Smooth muscle cell (in vitro differentiated cells): ENCODE results near the gene MICU1. TPM values are rescaled to one million over a fixed set of nuclear protein-coding genes. Genes with fewer than 3 reads are reported as not detected.

Experiments
- DNase-seq: peaks from one replicate; lab custom pipeline; 2025; ENCODE audit not compliant: unreplicated experiment; lab: John Stamatoyannopoulos, UW
- H2AFZ ChIP-seq: fragments of 200-600 bp; sonication (generic); 2 replicates; pipeline ENCODE4 v1.6.0; 2016; ENCODE audit warnings: antibody characterized with exemption, low read depth, mild to moderate bottlenecking
- H3F3A ChIP-seq: fragments of 200-600 bp; sonication (generic); 2 replicates; pipeline ENCODE4 v1.6.0; 2017; ENCODE audit warnings: antibody characterized with exemption, low read depth
- H3K27ac ChIP-seq: fragments of 200-600 bp; sonication (generic); 2 replicates; pipeline ENCODE4 v1.5.1; 2016; ENCODE audit warnings: low read depth, mild to moderate bottlenecking
- H3K27me3 ChIP-seq: fragments of 200-600 bp; sonication (generic); 2 replicates; pipeline ENCODE4 v1.6.1; 2016; ENCODE audit warnings: low read depth, mild to moderate bottlenecking
- H3K36me3 ChIP-seq: fragments of 200-600 bp; sonication (generic); 2 replicates; pipeline ENCODE4 v1.5.1; 2016; ENCODE audit warnings: low read depth
- H3K4me1 ChIP-seq: fragments of 200-600 bp; sonication (generic); 2 replicates; pipeline ENCODE4 v1.5.1; 2016; ENCODE audit warnings: low read depth
- H3K4me2 ChIP-seq: fragments of 200-600 bp; sonication (generic); 2 replicates; pipeline ENCODE4 v1.6.0; 2016; ENCODE audit warnings: mild to moderate bottlenecking
- H3K4me3 ChIP-seq: fragments of 200-600 bp; sonication (generic); 2 replicates; pipeline ENCODE4 v1.5.1; 2016; ENCODE audit warnings: mild to moderate bottlenecking
- H3K79me2 ChIP-seq: fragments of 200-600 bp; sonication (generic); 2 replicates; pipeline ENCODE4 v1.6.0; 2016; ENCODE audit warnings: low read depth, mild to moderate bottlenecking
- H3K9ac ChIP-seq: fragments of 200-600 bp; sonication (generic); 2 replicates; pipeline ENCODE4 v1.6.0; 2016; ENCODE audit warnings: low read depth
- H3K9me3 ChIP-seq: fragments of 200-600 bp; sonication (generic); replicated peaks from 2 replicates; pipeline ENCODE4 v1.5.1; 2016; ENCODE audit warnings: low read depth
- H4K20me1 ChIP-seq: fragments of 200-600 bp; sonication (generic); 2 replicates; pipeline ENCODE4 v1.6.0; 2016; ENCODE audit warnings: low read depth
- CTCF ChIP-seq: fragments of 200-600 bp; sonication (generic); IDR thresholded peaks from 2 replicates; pipeline ENCODE4 v1.5.1; 2017; ENCODE audit warnings: borderline replicate concordance, mild to moderate bottlenecking, antibody characterized with exemption; ENCODE audit not compliant: insufficient read depth, poor library complexity, severe bottlenecking
- WGBS: methylation state at CpG from one replicate; pipeline ENCODE4 v1.1.7; 2016; ENCODE audit warnings: low lambda C conversion rate; 5-methylcytosine and 5-hydroxymethylcytosine counted together
- polyA plus RNA-seq: library from polyadenylated mRNA; unstranded; fragments of >200 nt; fragmentation: Nextera tagmentation; extraction: Ambion mirVana; gene quantifications from 2 replicates; pipeline ENCODE4 v1.2.1, GENCODE V29; 2016
- total RNA-seq: library from RNA; depleted of rRNA; stranded (reverse); fragments of >200 nt; gene quantifications from 2 replicates; pipeline ENCODE4 v1.2.3, GENCODE V29; 2014

MICU1 gene
- total and polyA plus RNA-seq, 2 experiments from 2014 or later = 35.0 to 35.1 TPM

- no peak overlapping the region for H3K27ac ChIP-seq
- H3K4me2 ChIP-seq = no peak overlapping the region
- no peaks in the 10 kb centered on the region for H3F3A ChIP-seq
- H3K27me3 ChIP-seq = no peaks in the 10 kb centered on the region
- H3K9ac ChIP-seq = no peak overlapping the region
- no peaks in the 10 kb centered on the region for H3K4me1 ChIP-seq
- H3K79me2 ChIP-seq = no peaks in the 10 kb centered on the region
- no peak overlapping the region for H3K4me3 ChIP-seq
- H2AFZ ChIP-seq = no peak overlapping the region
- DNase-seq = no peak
- TF ChIP-seq CTCF = no peak
- WGBS = 90% methylated on average over 8 of the region's 8 CpGs
- no peaks in the 10 kb centered on the region for H3K9me3 ChIP-seq
- H4K20me1 ChIP-seq = no peaks in the 10 kb centered on the region
- H3K36me3 ChIP-seq = no peaks in the 10 kb centered on the region
These were observed 33.8 kb upstream of the MICU1 start for GRCh38 chr10:72659694-72660093.

GRCh38 chr10:72658696-72659400 is 33.0 kb upstream of the MICU1 start:
- no peak overlapping the region for H2AFZ ChIP-seq

GRCh38 chr10:72654720-72655119 is 28.8 kb upstream of the MICU1 start:
- Histone ChIP-seq H3K36me3 (no peaks in the 10 kb centered on the region), H4K20me1 (no peaks in the 10 kb centered on the region), H3K9ac (no peak overlapping the region), H3K79me2 (no peaks in the 10 kb centered on the region), H3K9me3 (no peaks in the 10 kb centered on the region), H3K27ac (no peak overlapping the region), H3K4me3 (no peak overlapping the region), H2AFZ (no peak overlapping the region), H3K4me2 (no peak overlapping the region), H3F3A (no peaks in the 10 kb centered on the region), H3K27me3 (no peaks in the 10 kb centered on the region), H3K4me1 (no peaks in the 10 kb centered on the region)
- 68% methylated on average over 3 of the region's 3 CpGs for WGBS
- no peak for TF ChIP-seq CTCF
- no peak for DNase-seq

More at GRCh38 chr10:72658696-72659400, 33.0 kb upstream of the MICU1 start:
- H3K4me2 ChIP-seq = no peak overlapping the region
- no peak overlapping the region for H3K27ac ChIP-seq
- no peaks in the 10 kb centered on the region for H3K36me3 ChIP-seq
- H3K9me3 ChIP-seq = no peaks in the 10 kb centered on the region
- H3K4me1 ChIP-seq = no peaks in the 10 kb centered on the region
- DNase-seq = no peak
- no peak overlapping the region for H3K9ac ChIP-seq
- no peaks in the 10 kb centered on the region for H4K20me1 ChIP-seq
- no peaks in the 10 kb centered on the region for H3F3A ChIP-seq
- H3K79me2 ChIP-seq = no peaks in the 10 kb centered on the region
- WGBS = 87% methylated on average over 5 of the region's 5 CpGs
- H3K4me3 ChIP-seq = no peak overlapping the region
- no peak for TF ChIP-seq CTCF
- H3K27me3 ChIP-seq = no peaks in the 10 kb centered on the region
